Peyer's patch (tissue), 4 donors: ENCODE data around the gene RGS9BP. TPM values are rescaled to one million over a fixed set of nuclear protein-coding genes. Genes with fewer than 3 reads are reported as not detected.
A peak's percentile ranks its signal among the peaks of the same experiment; 100 is the strongest.

Experiments used
- DNase-seq, 3 donors: peaks; one replicate each; pipeline ENCODE4 v3.0.0-alpha.2; 2017 to 2019
- H3K27ac ChIP-seq, 4 donors: fragments of 200-600 bp; sonication (generic); one replicate each; pipeline ENCODE4 v1.5.1; 2016 to 2019
- H3K27me3 ChIP-seq, 2 donors: fragments of 200-600 bp; sonication (generic); one replicate each; pipeline ENCODE4 v1.5.1; 2019
- H3K36me3 ChIP-seq, 3 donors: fragments of 200-600 bp; sonication (generic); one replicate each; pipeline ENCODE4 v1.5.1; 2016 to 2019
- H3K4me1 ChIP-seq, 4 donors: fragments of 200-600 bp; sonication (generic); one replicate each; pipeline ENCODE4 v1.5.1; 2016 to 2019
- H3K4me3 ChIP-seq, 4 donors: fragments of 200-600 bp; sonication (generic); 1 replicate in 3 of 4; 2 replicates in 1 of 4; pipeline ENCODE4 v1.5.1; 2016 to 2019; ENCODE audit warnings: mild to moderate bottlenecking in 1 of 4
- H3K9me3 ChIP-seq, 4 donors: fragments of 200-600 bp; sonication (generic); one replicate each; pipeline ENCODE4 v1.5.1; 2016 to 2019; ENCODE audit warnings: mild to moderate bottlenecking in 1 of 4
- POLR2A ChIP-seq, 2 donors: fragments of 450-650 bp; IDR thresholded peaks; one replicate each; pipeline ENCODE4 v1.5.1; 2017; ENCODE audit warnings: antibody characterized with exemption in 2 of 2, mild to moderate bottlenecking in 2 of 2, moderate library complexity in 2 of 2
- total RNA-seq, 4 donors: library from RNA; depleted of rRNA; stranded (reverse); fragments of >200 nt; gene quantifications; one replicate each; pipeline ENCODE4 v1.1.0, GENCODE V29; 2016
- TF ChIP-seq, protein P1 (sequence below), 6 experiments: fragments of 450-650 bp in 4 of 6; fragments of 200-600 bp in 2 of 6; sonication (generic) in 1 of 6; IDR thresholded peaks; one replicate each; pipeline ENCODE4 v1.5.1; 2017 to 2019; ENCODE audit warnings: antibody characterized with exemption in 6 of 6, mild to moderate bottlenecking in 3 of 6, moderate library complexity in 1 of 6

The RGS9BP gene
- total RNA-seq, 4 donors from 2014 or later, result 0.67 TPM; not detected in 3

DNA sequence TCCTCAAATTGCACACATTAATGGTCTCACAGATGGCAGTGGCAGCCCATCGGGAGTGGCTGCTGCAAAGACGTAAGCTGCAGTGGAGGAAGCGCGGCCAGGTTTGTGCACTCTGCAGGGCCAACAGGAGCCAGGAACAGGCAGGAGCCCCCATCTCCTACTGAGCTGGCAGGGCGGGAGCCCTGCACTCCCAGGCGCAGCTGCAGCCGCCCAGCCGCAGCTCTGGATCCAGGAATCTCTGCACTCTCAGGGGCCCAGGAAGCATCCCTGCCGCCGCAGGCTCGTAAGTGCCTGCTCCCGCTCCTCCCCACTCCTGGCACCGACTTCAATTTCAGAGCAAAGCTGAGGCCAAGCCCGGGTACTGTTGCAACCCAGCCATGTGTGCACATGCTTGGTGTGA is 38.2 kb upstream of the RGS9BP start:
- H3K4me1 ChIP-seq, result no peaks in the 10 kb centered on the region
- peaks cover 0 to 68% (median 0%) of the 10 kb centered on the region in 3 donors for H3K36me3 ChIP-seq
- no peak overlapping the region for H3K4me3 ChIP-seq
- DNase-seq, result no peak
- no peak for TF ChIP-seq POLR2A (IDR thresholded peaks at IDR 0.05)
- TF ChIP-seq, protein P1, sequence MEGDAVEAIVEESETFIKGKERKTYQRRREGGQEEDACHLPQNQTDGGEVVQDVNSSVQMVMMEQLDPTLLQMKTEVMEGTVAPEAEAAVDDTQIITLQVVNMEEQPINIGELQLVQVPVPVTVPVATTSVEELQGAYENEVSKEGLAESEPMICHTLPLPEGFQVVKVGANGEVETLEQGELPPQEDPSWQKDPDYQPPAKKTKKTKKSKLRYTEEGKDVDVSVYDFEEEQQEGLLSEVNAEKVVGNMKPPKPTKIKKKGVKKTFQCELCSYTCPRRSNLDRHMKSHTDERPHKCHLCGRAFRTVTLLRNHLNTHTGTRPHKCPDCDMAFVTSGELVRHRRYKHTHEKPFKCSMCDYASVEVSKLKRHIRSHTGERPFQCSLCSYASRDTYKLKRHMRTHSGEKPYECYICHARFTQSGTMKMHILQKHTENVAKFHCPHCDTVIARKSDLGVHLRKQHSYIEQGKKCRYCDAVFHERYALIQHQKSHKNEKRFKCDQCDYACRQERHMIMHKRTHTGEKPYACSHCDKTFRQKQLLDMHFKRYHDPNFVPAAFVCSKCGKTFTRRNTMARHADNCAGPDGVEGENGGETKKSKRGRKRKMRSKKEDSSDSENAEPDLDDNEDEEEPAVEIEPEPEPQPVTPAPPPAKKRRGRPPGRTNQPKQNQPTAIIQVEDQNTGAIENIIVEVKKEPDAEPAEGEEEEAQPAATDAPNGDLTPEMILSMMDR (IDR thresholded peaks at IDR 0.05), result no peak
- no peak overlapping the region for H3K27ac ChIP-seq
- H3K9me3 ChIP-seq, result no peaks in the 10 kb centered on the region
- H3K27me3 ChIP-seq, result no peaks in the 10 kb centered on the region

DNA sequence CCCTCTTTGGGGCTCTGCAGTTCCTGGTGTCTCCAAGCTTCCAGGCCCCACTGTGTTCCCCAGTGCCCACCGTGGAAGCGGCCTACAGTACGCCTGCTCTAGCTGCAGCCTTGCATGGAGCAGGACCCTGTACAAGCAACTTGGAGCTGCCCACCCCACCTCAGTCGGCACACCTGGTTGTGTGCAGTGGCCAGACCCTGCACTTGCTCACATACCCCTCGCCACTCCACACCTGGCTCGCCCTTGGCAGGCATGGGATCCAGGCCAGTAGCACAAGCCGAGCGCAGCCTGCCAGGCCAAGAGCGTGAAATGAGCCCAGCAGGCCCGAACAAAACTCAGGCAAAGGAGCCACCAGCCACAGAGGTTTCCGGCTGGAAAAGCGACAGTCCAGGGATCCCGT is 37.0 kb upstream of the RGS9BP start:
- no peak for TF ChIP-seq POLR2A (IDR thresholded peaks at IDR 0.05)
- TF ChIP-seq, protein P1 (IDR thresholded peaks at IDR 0.05), result no peak
- Histone ChIP-seq H3K27me3 (no peaks in the 10 kb centered on the region), H3K36me3 (peaks cover 0 to 79% (median 3%) of the 10 kb centered on the region in 3 donors), H3K9me3 (no peaks in the 10 kb centered on the region), H3K4me3 (no peak overlapping the region), H3K4me1 (no peaks in the 10 kb centered on the region), H3K27ac (no peak overlapping the region)
- DNase-seq, result no peak

DNA sequence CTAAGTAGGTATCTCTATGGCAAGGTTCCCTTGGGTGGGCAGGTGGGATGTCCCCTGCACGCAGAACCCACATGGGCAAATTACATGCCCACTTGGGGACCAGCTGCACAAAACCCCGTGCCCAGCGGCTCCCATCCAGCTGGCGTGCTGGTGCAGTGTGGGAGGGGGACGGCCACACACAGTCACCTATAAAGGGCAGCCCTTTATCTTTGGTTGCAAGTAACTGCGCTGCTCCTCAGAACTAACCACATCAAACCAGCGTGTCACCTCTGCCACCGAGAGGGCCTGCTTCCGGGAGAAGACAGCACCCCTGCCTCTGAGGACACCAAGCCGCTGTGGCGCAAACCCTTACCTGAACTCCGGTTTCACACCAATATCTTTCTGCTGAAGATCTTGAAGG is 32.9 kb upstream of the RGS9BP start:
- Histone ChIP-seq H3K4me3 (no peak overlapping the region), H3K27ac (no peak overlapping the region), H3K9me3 (no peaks in the 10 kb centered on the region), H3K4me1 (no peaks in the 10 kb centered on the region), H3K27me3 (no peaks in the 10 kb centered on the region), H3K36me3 (peaks cover 0 to 96% (median 4%) of the 10 kb centered on the region in 3 donors)
- TF ChIP-seq POLR2A (IDR thresholded peaks at IDR 0.05), result no peak
- TF ChIP-seq, protein P1 (IDR thresholded peaks at IDR 0.05), result no peak
- peak in 2 of 3 donors; percentile 58 to 64 for DNase-seq

DNA sequence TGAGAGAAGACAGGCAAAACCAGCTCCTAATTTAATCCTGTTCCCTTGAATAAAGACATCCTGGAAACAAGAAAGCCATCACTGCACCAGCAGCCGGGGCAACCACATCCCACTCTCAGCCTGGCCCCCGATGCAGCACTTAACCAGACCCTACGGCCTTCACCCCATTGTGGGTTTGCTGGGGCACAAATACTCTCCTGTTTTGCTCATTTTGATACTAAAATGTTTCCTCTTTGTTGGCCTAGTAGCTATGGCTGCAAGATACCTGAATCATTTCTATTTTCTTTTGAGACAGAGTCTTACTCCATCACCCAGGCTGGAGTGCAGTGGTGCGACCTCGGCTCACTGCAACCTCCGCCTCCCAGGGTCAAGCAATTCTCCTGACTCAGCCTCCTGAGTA is 29.1 kb upstream of the RGS9BP start:
- no peaks in the 10 kb centered on the region for H3K27me3 ChIP-seq
- DNase-seq, result no peak
- H3K36me3 ChIP-seq, result peaks cover 0 to 76% (median 4%) of the 10 kb centered on the region in 3 donors
- TF ChIP-seq, protein P1 (IDR thresholded peaks at IDR 0.05), result no peak
- no peak for TF ChIP-seq POLR2A (IDR thresholded peaks at IDR 0.05)
- H3K4me1 ChIP-seq, result no peaks in the 10 kb centered on the region
- H3K4me3 ChIP-seq, result no peak overlapping the region
- H3K9me3 ChIP-seq, result no peaks in the 10 kb centered on the region
- H3K27ac ChIP-seq, result no peak overlapping the region

DNA sequence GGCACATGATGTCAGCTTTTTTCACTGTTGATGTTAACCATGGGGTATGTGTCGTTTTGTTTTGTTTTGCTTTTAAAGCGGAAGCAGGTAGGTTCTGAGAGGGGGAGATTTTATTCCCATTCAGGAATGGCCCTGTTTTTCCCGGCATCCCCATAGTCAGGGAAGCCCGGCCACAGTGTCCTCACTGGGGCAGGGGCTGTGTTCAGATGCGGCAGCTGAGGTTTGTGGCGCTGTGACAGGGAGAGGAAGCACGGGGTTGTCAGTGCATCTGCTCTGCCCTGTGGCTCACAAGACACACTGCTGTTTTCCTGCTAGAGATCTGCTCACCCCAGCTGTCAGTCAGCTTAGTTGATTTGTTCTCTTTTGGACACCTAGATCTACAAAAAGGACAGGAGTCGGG is 28.3 kb upstream of the RGS9BP start:
- Histone ChIP-seq H3K4me1 (peaks cover 0 to 4% (median 0%) of the 10 kb centered on the region in 4 donors), H3K27me3 (no peaks in the 10 kb centered on the region), H3K36me3 (peaks cover 0 to 68% (median 4%) of the 10 kb centered on the region in 3 donors), H3K4me3 (no peak overlapping the region), H3K9me3 (no peaks in the 10 kb centered on the region), H3K27ac (no peak overlapping the region)
- TF ChIP-seq, protein P1 (IDR thresholded peaks at IDR 0.05), result no peak
- no peak for TF ChIP-seq POLR2A (IDR thresholded peaks at IDR 0.05)
- DNase-seq, result no peak

DNA sequence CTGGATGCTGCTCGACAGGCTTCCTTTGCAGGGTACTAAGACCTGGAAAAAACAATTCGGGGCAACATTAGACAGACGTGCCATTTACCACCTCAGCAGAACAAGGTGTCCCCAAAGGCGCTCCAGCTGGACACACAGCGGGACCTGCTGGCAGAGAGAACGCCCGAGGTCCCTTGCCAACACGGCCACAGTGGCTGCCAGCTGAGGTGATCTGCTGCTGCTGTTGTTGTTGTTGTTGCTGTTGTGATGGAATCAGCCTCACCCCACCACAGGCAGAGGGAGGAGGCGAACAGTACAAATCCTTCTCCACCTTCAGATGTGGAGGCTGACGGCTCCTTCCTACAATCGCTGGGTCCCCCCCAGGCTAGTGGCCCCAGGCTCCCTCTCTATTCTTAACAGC is 25.9 kb upstream of the RGS9BP start:
- Histone ChIP-seq H3K36me3 (peaks cover 0 to 50% (median 0%) of the 10 kb centered on the region in 3 donors), H3K9me3 (no peaks in the 10 kb centered on the region), H3K4me1 (peaks cover 0 to 18% (median 2%) of the 10 kb centered on the region in 4 donors), H3K27me3 (no peaks in the 10 kb centered on the region), H3K4me3 (no peak overlapping the region), H3K27ac (no peak overlapping the region)
- TF ChIP-seq POLR2A (IDR thresholded peaks at IDR 0.05), result no peak
- TF ChIP-seq, protein P1 (IDR thresholded peaks at IDR 0.05), result no peak
- DNase-seq, result no peak
